ENCODE data around the gene CREB3L4.

The CREB3L4 gene

DNA sequence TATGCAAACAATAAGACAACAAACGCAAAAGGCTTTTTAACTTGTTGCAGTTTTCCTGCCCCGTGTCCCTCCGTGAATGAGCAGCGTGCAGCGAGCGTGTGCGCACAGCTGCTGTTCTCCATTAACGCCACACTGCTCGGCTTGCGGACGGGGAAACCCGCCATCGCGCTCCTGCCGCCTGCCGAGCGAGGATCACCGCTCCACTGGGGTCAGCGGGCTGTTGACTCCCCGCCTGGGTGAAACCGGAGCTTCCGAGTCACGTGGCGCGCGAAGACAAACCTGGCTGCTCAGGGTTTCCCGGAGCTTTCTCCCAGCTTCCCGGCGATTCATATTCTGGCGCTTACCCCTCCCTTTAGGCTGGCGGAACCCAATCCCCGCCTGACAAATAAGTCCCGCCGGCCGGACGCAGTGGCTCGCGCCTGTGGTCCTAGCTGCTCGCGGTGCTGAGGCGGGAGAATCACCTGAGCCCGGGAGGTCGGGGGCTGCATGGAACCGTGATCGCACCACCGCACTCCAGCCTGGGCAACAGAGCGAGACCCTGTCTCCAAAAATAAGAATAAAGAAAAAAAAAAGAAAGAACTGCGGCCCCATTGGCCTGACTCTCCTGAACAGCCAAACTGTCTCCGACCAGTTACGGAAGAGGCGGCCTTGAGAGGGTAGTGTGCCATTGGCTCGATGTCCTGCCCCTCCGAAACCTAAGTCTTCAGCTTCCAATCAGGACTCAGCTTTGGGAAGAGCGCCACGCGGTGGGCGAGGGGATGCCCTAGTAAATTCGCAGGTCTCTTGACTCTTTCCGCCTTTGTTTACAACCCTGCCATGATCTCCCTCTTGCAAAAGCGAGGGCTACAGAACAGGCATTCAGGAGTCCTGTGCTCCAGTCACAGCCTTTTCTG, at the start of gene CREB3L4:
CREB3L4 (plus strand) TSS at position 796 of the 893 bp plus-strand sequence. CDS start 624 bp downstream, outside the sequence.
- DNase-seq: peak; percentile 95

DNA sequence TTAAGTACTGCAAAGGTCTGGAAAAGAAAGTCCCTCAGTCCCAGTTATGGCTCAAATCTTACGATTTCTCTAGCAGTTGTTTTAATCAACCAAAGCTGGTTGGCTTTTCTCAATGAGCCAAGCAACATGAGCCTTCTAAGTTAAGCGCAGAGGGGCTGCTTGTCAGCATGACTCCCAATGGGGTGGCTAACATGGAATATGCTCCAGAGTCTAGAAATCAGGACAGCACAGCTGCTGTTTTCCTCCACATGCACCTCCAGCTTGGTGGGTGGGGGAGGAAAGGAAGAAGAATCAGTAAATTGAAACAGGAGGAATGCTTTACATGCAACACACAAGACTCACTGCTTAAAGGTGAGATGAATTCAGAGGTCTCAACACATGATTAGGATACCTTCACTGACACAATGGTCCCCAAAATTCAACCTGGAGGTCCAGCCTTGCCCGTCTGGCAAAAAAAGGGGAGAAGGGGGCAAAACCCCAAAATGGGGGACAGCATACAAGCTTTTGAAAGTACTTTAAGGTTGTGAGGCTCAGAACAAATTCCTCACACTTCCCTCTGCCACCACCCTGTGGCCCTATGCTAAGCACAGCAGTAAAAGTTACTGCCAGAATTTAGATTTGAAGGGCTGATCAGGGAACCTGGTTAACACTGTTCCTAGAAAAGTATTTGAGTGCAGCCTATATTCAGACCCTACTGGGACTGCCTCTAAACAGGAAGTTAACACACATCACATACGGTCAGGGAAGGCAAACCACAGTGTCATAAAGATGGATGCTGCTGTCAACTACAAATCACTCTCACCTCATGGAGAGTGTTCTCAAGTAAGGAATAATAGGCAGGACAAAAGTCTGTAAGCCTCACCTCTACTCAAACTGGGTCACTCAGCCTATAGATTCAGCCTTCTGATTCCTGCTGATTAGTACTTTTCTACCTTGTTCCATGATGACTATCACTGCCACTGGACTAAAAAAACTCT, 47.5 kb upstream of the CREB3L4 start:
- DNase-seq: peak; percentile 22

DNA sequence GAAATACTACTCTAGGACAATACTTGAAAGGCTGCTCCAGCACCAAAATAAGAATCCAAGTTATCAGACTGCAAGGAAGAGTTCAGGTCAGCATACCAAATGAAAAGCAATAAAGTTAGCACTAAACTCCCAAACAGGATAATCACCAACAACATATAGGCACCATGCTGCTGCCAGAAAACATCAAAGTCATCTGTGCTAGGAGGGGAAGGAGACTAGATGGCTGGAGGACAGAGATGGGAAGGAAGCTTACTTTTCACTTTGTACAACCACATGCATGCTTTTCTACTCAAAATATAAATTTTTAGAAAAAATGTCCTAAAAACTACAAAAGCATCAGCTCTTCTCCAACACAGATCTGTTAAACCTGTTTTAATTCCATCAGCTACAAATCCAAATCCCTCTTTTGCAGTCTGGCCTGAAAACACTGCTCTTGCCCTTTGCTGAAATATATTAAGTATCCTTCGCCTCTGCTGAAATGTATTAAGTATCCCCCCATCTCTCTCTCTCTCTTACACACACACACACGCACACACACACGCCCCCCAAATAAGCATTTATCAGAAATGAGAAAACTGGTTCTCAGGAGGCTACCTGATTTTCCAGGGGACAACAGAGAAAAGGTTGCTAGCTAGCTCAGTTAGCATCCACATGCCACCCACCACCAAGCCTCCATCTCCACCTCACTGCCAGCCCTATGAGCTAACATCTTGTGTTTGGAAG, 46.5 kb upstream of the CREB3L4 start:
- no peak for DNase-seq

GRCh38 chr1:153921803-153922075, 46.0 kb upstream of the CREB3L4 start:
- no peak for DNase-seq

DNA sequence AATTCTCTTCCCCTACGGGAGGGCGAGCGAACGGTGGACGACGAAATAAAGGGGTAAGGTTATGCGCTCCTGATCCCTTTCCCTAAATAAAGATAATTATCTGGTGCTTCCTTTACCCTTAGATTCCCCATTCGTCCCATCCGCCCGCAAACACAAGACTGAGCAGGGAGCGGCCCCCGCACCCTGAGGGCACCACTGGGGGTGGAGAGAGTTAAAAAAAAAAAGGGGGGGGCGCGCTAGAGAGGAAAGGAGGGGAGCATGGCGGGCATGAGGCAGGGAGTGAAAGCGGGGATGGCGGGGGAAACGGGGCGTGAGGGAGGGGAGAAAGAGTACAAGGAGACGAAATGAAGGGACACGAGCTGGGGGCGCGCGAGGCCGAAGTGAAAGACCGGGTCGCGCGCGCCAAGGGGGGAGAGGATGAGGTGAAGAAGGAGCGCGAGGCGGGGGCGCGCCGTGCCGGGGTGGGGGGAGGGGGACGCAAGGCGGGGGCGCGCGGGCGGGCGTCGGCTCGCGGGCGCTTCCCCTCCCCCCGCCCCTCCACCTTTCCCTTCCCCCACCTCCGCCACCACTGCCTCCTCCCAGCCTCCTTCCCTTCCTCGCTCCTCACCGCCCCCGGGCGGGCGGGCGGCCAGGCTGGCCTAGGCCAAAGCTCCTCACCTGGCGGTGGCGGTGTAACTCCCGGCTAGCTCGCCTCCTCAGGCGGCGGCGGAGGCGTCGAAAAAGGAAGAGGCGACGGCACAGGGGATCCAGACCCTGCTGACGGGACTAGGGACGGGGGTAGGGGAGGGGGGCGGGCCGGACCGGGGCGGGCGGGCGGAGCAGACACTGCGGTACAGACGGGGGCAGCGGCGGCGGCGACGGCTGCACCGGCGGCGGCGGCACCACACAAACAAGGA, 45.4 kb upstream of the CREB3L4 start:
- peak; percentile 27 for DNase-seq

DNA sequence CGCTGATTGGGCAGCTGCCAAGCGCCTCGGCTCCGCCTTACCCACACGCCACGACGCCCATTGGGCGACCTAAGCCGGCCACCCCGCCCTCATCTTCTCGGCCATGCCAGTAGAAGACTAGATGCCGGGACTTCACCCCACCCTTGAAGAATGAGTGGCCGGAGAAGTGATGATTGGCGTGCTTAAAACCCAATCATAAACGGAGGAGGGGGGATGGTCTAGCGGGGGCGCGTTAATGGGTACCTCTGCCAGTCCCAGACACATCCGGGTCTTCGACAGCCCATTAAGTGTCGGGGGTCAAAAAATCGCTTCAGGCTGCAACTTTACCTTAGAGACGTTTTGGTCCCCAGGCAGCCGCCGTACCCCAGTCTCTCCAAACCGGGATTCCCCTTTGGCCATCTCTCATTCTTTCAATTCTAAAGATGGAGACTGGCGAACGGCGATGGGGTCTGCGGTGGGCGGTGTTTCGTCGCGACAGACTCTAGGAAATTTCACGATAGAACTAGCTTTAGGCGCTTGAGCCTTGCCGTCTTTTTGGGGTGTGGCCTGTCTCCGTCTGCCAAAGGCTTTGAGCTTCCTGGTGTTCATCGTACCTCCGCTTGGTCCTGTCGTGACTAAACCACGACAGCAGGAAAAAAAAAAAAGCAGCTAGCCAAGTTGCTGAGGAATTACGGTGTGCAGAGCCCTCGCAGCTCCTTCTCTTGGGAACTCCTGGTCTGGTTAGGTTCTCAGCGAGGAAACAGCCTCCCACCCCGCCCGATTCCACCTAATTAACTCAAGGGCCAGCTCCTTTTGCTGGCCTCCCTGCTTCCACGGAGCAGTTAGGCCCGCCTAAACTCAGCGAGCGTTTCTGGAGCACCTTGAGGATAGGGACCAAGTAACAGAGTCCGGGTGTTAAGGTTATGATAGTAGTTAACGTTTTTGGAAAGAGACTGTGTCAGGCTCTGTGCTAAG, 44.5 kb upstream of the CREB3L4 start, which contains the start of gene GATAD2B:
GATAD2B (minus strand) TSS at position 1 of the 954 bp plus-strand sequence. CDS start 94,625 bp downstream, outside the sequence.
- peak; percentile 100 for DNase-seq

- DNase-seq: no peak
Measured at GRCh38 chr1:153926405-153926804, 41.3 kb upstream of the CREB3L4 start.

DNA sequence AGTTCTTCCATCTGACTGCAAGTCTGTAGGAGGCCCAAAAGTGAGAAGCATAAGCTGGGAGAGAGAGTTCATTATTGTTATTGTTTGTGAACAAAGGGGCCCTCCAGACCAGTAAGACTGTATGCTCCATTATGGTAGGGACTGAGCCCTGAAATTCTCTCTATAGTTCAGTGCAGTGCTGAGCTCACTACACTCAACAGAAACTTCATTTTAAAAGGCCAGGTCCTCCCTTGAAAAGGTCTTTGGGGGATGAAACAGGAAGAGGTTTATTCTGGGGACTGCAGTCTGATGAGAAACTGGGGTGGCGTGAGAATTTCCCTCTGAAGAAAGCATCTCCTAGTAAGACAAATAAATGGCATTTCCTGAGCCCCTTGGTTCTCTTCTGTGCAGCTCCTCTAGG, 39.5 kb upstream of the CREB3L4 start:
- DNase-seq: no peak

DNA sequence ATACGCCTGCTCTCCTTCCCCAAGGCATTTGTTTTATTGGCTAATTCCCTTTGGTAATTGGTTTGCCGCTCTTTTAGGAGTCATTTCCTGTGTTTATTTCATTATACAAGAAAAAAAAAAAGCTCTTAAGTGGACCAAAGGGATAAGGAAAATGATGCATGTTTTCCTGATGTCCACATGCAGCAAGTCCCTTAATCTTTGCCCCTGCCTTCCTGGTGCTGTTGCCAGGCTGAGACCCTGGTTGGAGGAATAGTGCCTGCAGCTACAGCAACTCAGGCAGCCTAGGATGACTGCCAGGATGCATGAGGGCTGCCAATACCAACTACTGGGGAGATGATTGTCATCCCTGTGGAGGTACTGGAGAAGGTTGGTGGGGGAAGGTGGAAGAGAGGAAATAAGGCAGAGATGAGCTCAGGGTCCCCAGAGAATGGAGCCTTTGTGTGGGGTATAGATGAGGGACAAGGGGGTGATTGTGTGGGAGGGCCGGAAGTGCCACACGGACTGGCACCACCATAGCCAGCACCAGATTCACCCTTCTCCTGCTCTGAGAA, 38.8 kb upstream of the CREB3L4 start:
- DNase-seq: no peak

DNA sequence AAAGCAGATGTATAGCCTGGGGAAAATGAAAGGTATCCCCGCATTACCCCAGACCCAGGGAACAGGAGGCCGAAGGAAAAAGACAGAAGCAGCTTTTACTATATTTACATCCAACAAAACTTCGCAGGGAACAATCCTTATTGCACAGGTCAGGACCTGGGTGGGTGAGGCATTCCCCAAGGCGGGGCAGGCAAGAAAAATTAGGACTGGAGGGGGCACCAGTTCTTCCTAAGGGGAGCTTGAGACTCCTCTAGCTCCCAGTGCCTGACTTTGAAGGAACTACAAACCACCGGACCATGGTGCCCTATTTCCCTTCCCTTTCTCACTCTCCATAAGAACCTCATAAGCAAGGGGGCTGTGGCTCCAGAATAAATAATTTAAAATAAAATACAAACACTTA, 38.3 kb upstream of the CREB3L4 start:
- no peak for DNase-seq

DNA sequence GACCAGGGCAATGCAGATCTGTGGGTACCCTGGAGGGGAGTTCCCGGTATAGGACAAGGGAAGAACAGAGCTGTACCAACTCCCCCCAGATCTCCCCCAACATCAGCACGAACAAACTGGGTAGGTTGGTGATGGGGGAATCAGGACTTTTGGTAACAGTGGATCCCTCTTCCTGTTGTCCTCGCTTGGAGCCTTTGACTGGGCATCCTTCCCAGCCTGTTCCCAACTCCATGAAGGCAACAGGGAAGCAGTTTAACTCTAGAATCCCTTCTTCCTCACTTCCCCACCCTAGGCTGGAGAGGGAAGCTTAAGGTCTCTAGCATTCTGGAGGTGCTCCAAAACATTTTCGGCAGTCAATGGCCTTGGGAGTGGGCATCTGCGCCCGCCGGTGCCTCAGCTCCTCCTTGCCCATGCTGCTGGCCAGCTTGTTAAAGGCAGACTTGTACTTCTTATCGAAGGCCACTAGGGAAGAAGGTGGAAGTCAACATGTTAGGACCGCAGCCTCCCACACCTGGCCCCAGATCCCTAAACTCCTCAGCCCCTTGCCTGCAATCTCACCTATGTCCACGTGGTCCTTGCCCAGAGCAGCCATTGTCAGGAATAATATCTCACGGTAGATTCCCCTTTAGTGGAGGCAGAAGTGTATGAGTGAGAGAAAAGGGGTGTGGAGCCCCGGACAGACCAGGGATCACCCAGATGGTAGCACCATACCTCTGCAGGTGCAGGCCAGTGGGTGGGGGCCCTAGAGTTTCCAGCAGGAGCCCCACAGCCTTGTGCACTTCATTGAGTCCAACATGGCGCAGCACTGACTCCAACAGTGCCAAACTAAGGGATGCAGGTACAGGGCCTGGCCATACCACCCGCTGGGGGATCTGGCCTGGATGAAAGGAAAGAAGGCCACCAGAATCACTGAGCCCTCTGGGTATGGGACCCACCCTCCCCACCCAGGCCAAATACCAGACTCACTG, 37.4 kb upstream of the CREB3L4 start:
- no peak for DNase-seq

DNA sequence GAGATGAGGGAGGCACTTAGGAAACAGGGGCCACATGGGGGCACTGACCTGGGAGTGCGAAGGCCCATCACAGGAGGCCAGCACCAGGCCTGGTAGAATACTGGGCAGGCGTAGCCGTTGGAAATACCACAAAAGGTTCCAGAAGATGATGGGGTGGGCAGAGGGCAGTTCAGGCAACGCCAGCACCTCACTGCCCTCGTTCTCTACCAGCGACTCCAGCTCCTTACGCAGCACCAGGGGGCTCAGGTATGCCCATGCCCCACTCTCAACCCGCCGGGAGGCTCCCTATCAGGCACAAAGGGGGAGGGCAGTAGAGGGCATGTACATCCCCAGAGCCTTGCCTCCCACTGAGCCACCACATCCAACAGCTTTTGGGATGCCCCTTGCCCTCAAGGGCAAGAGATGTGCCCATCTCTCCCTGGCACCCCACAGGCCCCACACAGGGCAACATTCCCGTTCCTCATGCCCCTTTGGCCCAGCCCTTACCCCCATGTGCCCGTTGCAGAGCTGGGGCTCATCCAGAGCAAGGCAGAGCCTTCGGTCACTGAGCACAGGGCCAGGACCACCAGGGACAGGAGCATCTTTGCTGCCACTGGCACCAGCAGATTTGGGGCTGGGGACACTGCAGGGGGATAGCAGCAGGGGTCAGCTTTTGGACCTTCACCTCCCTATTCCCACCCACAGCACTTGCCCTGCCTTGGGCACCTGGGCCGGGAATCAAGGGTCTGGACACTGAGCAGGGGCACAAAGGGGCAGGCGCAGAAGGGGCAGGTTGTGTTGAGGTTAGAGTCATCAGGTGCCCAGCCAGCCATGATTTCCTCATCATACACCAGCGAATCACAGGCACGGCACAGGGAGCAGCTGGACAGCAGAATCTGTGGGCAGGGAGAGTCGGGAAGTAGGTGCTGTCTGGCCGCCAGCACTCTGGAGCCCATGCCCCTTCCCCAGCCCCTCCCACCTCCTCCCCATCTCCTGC, 35.3 kb upstream of the CREB3L4 start:
- DNase-seq: no peak

GRCh38 chr1:153933430-153933829, 34.3 kb upstream of the CREB3L4 start:
- DNase-seq: no peak

DNA sequence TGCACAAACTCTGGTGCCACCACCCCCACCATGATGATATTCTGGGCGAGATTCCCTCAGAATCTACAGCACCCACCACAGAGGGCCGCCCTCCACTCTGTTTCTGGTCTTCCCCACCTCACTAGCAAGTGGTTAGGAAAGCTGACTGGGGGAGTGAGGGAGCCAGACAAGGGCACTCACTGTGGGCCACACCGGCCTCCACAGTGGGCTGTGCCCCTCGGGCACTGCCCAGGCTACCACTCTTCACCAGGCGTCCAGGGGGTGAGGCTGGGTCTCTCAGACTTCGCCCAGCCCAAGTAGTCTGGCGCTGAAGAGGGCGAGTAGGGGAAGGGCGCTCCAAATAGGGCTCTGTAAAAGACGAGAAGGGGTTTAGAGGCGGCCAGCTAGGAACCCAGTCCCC, 33.7 kb upstream of the CREB3L4 start:
- DNase-seq: no peak

DNA sequence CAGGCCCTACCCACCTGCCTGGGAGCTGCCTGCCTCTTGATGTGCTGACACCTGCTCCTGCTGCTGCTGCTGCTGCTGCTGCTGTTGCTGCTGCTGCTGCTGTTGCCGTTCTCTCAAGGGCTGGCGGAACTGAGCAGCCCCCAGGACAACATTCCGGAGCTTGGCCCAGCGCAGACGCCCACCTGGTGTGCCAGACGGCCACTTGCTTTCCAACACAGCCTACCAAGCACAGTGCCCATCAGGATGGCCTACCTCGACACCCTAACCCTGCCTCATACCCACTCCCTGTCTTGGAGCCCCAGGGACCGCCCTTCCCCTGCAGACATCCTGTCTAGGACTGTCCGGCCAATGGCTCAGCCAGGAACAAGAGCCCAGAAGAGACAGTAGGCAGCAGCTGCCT, 33.0 kb upstream of the CREB3L4 start:
- DNase-seq: no peak

DNA sequence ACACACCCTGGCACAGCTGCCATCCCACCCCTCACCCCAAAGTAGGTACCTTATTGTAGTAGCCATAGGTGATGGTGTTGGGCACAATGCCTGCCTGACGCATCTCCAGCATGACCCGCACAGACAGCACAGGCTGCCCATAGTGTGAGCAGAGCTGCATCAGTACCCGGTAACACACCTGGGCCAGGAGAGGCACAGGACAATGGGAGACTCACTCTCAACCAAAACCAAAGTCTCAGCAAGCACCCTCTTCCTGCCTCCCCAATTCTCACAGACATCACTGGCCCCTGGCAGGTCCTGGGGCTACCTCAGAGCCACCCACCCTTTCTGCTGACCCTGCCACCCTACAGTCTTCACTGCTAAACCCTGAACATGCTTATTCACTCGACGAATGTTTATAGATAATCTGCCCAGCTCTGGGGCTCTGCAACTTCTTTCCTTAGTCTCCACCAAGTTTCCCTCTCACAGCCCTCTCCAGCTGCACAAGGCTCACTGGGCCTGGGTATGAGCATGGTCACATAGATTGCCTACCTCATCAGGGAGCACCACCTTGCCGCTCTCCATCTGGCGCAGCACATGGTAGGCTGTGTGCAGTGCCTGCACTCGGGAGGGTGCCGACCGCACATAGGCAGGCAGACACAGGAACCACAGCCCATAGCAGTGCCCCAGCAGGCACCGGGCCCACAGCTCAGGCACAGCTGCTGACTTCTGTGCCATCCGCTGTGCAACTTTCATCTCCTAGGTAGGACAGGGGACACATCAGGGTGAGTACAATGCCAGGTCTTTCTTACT, 31.5 kb upstream of the CREB3L4 start:
- DNase-seq: no peak

- no peak for DNase-seq
Measured at GRCh38 chr1:153937331-153937730, 30.4 kb upstream of the CREB3L4 start.

Measured in suppressor macrophage treated with lipopolysaccharide for 4 hours (primary cell).